Natural killer cell treated with Interleukin-12 subunit alpha and Interleukin-12 subunit beta and Interleukin-15 and Interleukin-18, amount 100 ng/mL, for 72 hours (primary cell): ENCODE results near the gene SLC35B1. TPM values are rescaled to one million over a fixed set of nuclear protein-coding genes. Genes with fewer than 3 reads are reported as not detected.
"Not testable (repeated sequence)": the region's sequence is repeated elsewhere in the genome, so short reads cannot be mapped to it uniquely, and the experiment has no call there.

Source experiments
- ATAC-seq, 2 donors: fragments of 150-1000 bp; cut with Tn5 transposase in 1 of 2; sonication (Bioruptor Pico), chemical (Tn5 transposase) in 1 of 2; 2 replicates each; pipeline ENCODE4 v1.10.0; 2021
- DNase-seq: peaks from one replicate; pipeline ENCODE4 v3.0.0; 2022; ENCODE audit warnings: low spot score
- H3K27ac Mint-ChIP-seq, 2 donors: 1 replicate in 1 of 2; 2 replicates in 1 of 2; pipeline ENCODE4 v1.8.0; 2022; ENCODE audit warnings: mixed read lengths in 2 of 2, mild to moderate bottlenecking in 1 of 2, moderate library complexity in 1 of 2
- H3K27me3 Mint-ChIP-seq, 2 donors: 1 replicate in 1 of 2; 2 replicates in 1 of 2; pipeline ENCODE4 v1.8.0; 2022; ENCODE audit warnings: mixed read lengths in 2 of 2
- H3K36me3 Mint-ChIP-seq: one replicate; pipeline ENCODE4 v1.8.0; 2022; ENCODE audit warnings: mixed read lengths
- H3K4me1 Mint-ChIP-seq, 2 donors: 1 replicate in 1 of 2; 2 replicates in 1 of 2; pipeline ENCODE4 v1.8.0; 2022; ENCODE audit warnings: low read depth in 2 of 2, mixed read lengths in 2 of 2, mild to moderate bottlenecking in 1 of 2
- H3K4me3 Mint-ChIP-seq: one replicate; pipeline ENCODE4 v1.8.0; 2022; ENCODE audit warnings: mixed read lengths
- H3K9me3 Mint-ChIP-seq: 2 replicates; pipeline ENCODE4 v1.8.0; 2022; ENCODE audit warnings: mixed read lengths
- total RNA-seq, 2 donors: library from RNA; stranded (reverse); gene quantifications; one replicate each; pipeline ENCODE4 v1.2.3, GENCODE V29; 2022

SLC35B1 gene
- total RNA-seq, 2 donors from 2014 or later, result 90.9 to 115 TPM

DNA sequence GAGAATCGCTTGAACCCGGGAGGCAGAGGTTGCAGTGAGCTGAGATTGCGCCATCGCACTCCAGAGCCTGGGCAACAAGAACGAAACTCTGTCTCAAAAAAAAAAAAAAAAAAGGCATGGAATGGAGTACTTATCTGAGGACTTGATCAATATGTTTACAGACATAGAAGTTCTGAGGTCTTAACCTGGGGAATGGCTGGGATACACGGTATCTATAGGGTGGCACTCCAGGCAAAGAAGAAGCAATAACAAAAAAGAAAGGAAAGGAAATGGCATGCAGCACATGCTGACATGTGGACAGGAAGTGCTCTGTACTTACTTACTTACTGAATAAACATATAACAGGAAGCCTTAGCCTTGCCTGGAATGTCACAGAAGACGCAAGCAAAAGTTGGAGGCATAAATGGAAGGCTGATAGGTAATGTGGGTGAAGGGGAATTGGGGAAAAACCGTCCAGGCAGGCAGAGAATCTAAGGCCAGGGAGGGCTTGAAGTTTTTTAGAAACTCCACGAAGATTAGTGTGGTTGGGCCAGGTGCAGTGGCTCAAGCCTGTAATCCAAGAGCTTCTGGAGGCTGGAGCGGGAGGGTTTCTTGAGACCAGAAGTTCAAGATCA is 19.8 kb downstream of the SLC35B1 start:
- no peaks in the 10 kb centered on the region for H3K27me3 Mint-ChIP-seq
- no peak for DNase-seq
- H3K9me3 Mint-ChIP-seq, result peaks cover 4% of the 10 kb centered on the region
- peak overlapping the region; percentile 85 to 97 for H3K27ac Mint-ChIP-seq
- H3K4me1 Mint-ChIP-seq, result peaks cover 23 to 24% of the 10 kb centered on the region in 2 donors
- ATAC-seq, result peak; percentile 68 to 70
- peak overlapping the region; percentile 56 for H3K4me3 Mint-ChIP-seq
- H3K36me3 Mint-ChIP-seq, result no peaks in the 10 kb centered on the region

DNA sequence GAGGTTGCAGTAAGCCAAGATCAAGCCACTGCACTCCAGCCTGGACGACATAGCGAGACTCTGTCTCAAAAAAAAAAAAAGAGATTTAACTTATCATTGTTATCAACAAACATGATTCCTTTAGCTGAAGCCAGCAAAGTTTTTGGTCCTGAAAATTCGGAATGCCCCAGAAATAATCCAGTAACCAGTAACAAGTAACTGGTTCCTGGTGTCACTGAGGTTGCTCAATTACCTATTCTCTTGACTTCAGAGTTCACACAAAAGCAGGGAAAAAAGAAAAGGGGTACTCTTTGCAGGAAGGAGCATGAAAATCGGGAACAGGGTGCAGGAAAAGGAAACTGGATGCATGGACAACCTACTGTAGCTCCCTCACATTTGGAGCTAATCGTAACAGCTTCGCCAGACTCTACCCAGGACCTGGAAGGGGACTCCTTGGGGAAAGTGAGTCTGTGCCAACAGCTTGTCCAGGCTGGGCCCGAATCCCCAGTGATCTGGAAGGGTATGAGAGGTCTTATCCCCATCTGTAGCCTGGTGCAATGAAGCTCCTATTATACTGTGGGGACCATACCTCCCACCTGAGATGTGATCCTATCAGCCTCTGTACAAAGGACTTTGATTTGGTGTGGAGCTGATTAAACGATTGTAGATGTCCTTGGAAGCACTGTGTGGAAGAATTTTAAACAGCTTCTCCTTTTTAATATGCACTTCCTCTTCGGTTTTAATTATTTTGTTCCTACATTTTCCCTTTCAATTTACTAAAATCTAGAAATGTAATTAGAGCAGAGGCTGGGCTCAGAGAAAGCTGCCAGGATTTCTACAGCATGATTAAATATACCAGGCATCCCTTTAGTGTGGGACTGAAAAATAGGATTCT is 26.4 kb downstream of the SLC35B1 start:
- DNase-seq (no peak), ATAC-seq (no peak)
- Mint-ChIP-seq H3K9me3 (no peaks in the 10 kb centered on the region), H3K27ac (no peak overlapping the region), H3K4me3 (no peak overlapping the region), H3K4me1 (peaks cover 17 to 21% of the 10 kb centered on the region in 2 donors), H3K27me3 (no peaks in the 10 kb centered on the region), H3K36me3 (peaks cover 4% of the 10 kb centered on the region)

DNA sequence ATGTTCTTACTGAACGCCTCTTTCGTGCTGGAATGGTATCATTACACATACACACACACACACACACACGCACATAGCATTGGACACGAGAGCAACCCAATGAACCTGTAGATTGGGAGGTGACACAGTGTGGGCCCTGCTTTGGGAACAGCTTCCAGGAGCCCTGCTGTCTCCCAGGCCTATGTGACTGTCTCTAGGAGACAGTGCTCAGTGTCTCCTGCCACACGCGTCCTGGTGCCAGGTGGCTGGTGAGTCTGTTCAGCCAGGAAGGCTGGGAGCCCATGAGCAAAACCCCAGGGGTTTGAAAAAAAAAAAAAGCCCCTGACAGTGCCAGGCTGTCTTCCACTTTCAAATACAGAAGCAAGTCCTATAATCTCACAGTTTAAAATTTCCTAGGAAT is 27.4 kb downstream of the SLC35B1 start:
- peaks cover 23 to 30% of the 10 kb centered on the region in 2 donors for H3K4me1 Mint-ChIP-seq
- no peak overlapping the region for H3K4me3 Mint-ChIP-seq
- H3K27ac Mint-ChIP-seq, result no peak overlapping the region
- DNase-seq (no peak), ATAC-seq (no peak)
- H3K27me3 Mint-ChIP-seq, result no peaks in the 10 kb centered on the region
- peaks cover 4% of the 10 kb centered on the region for H3K36me3 Mint-ChIP-seq
- H3K9me3 Mint-ChIP-seq, result no peaks in the 10 kb centered on the region

- peak; percentile 99 for DNase-seq
- H3K4me3 Mint-ChIP-seq, result peak within 1 kb of the TSS; percentile 87
- peaks cover 36 to 43% of the 10 kb centered on the region in 2 donors for H3K4me1 Mint-ChIP-seq
- peaks cover 10% of the 10 kb centered on the region for H3K36me3 Mint-ChIP-seq
- no peaks in the 10 kb centered on the region for H3K27me3 Mint-ChIP-seq
- ATAC-seq, result peak; percentile 99
- peak within 1 kb of the TSS; percentile 90 to 91 for H3K27ac Mint-ChIP-seq
- H3K9me3 Mint-ChIP-seq, result no peaks in the 10 kb centered on the region
Measured at GRCh38 chr17:49677933-49678847, 29.6 kb downstream of the SLC35B1 start, which contains the start of gene SPOP. Gene SPOP (minus strand): TSS chr17:49678097. CDS start chr17:49622810, 55,287 bp downstream.

- DNase-seq (peak; percentile 97), ATAC-seq (peak; percentile 76 to 82)
- H3K9me3 Mint-ChIP-seq, result no peaks in the 10 kb centered on the region
- peaks cover 36 to 43% of the 10 kb centered on the region in 2 donors for H3K4me1 Mint-ChIP-seq
- peaks cover 10% of the 10 kb centered on the region for H3K36me3 Mint-ChIP-seq
- H3K27ac Mint-ChIP-seq, result peak overlapping the region; percentile 90 to 91
- H3K4me3 Mint-ChIP-seq, result peak overlapping the region; percentile 87
- H3K27me3 Mint-ChIP-seq, result no peaks in the 10 kb centered on the region
Measured at GRCh38 chr17:49677134-49677932, 30.4 kb downstream of the SLC35B1 start.

DNA sequence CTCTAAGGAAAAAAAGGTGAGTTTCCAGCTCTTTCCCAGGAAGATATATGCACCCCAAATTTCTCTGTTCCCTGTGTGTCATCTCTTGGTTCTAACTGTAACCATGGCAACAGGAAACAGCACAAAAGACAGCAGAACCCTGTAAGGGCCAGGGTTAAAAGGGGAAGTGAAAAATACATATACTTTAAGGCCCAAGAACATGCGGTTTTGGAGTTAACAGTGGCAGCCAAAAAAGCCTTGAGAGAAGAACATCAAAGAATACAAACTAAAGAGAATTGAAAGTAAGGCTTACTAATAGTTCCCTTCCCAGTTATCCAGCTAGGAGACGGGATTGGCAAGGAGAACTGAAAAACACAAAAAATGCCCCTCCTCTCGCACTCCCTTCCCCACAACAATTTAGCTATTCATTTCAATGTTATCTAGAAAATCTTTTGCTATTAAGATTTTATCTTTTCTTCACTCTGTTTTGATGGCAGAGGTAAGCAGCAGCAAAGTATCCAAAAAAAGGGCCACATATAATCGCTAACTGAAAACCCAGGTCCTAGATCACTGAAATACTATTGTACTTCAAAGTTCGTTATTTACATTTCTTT is 31.4 kb downstream of the SLC35B1 start:
- peak overlapping the region; percentile 90 to 91 for H3K27ac Mint-ChIP-seq
- peaks cover 39 to 43% of the 10 kb centered on the region in 2 donors for H3K4me1 Mint-ChIP-seq
- no peaks in the 10 kb centered on the region for H3K9me3 Mint-ChIP-seq
- H3K27me3 Mint-ChIP-seq, result no peaks in the 10 kb centered on the region
- H3K4me3 Mint-ChIP-seq, result peak overlapping the region; percentile 87
- H3K36me3 Mint-ChIP-seq, result peaks cover 10% of the 10 kb centered on the region
- ATAC-seq (no peak), DNase-seq (no peak)

- Mint-ChIP-seq H3K36me3 (peaks cover 10% of the 10 kb centered on the region), H3K27me3 (no peaks in the 10 kb centered on the region), H3K9me3 (no peaks in the 10 kb centered on the region), H3K27ac (peak overlapping the region; percentile 90 to 91), H3K4me1 (peaks cover 41 to 43% of the 10 kb centered on the region in 2 donors), H3K4me3 (no peak overlapping the region)
- no peak for DNase-seq
- no peak for ATAC-seq
Measured at GRCh38 chr17:49674507-49674906, 33.3 kb downstream of the SLC35B1 start.

- H3K27me3 Mint-ChIP-seq, ATAC-seq, H3K36me3 Mint-ChIP-seq, DNase-seq, H3K4me3 Mint-ChIP-seq, H3K9me3 Mint-ChIP-seq: not testable (repeated sequence)
- H3K27ac Mint-ChIP-seq, result peak overlapping the region in 1 of 2 donors; percentile 91
- H3K4me1 Mint-ChIP-seq, result peaks cover 41 to 43% of the 10 kb centered on the region in 2 donors
Measured at GRCh38 chr17:49673679-49674078, 34.1 kb downstream of the SLC35B1 start.

GRCh38 chr17:49670641-49671040 is 37.1 kb downstream of the SLC35B1 start:
- H3K27ac Mint-ChIP-seq, result no peak overlapping the region
- H3K4me3 Mint-ChIP-seq, result no peak overlapping the region
- H3K27me3 Mint-ChIP-seq, result no peaks in the 10 kb centered on the region
- no peak for ATAC-seq
- DNase-seq, result no peak
- H3K36me3 Mint-ChIP-seq, result peaks cover 6% of the 10 kb centered on the region
- H3K9me3 Mint-ChIP-seq, result no peaks in the 10 kb centered on the region
- peaks cover 21 to 25% of the 10 kb centered on the region in 2 donors for H3K4me1 Mint-ChIP-seq

GRCh38 chr17:49670002-49670401 is 37.8 kb downstream of the SLC35B1 start:
- DNase-seq (no peak), ATAC-seq (no peak)
- peaks cover 2% of the 10 kb centered on the region for H3K36me3 Mint-ChIP-seq
- H3K4me1 Mint-ChIP-seq, result peaks cover 15 to 22% of the 10 kb centered on the region in 2 donors
- H3K9me3 Mint-ChIP-seq, result no peaks in the 10 kb centered on the region
- H3K27me3 Mint-ChIP-seq, result no peaks in the 10 kb centered on the region
- H3K4me3 Mint-ChIP-seq, result no peak overlapping the region
- H3K27ac Mint-ChIP-seq, result no peak overlapping the region

- no peaks in the 10 kb centered on the region for H3K27me3 Mint-ChIP-seq
- no peaks in the 10 kb centered on the region for H3K9me3 Mint-ChIP-seq
- ATAC-seq (no peak), DNase-seq (no peak)
- peaks cover 7 to 19% of the 10 kb centered on the region in 2 donors for H3K4me1 Mint-ChIP-seq
- no peak overlapping the region for H3K27ac Mint-ChIP-seq
- H3K4me3 Mint-ChIP-seq, result no peak overlapping the region
- no peaks in the 10 kb centered on the region for H3K36me3 Mint-ChIP-seq
Measured at GRCh38 chr17:49667854-49668253, 39.9 kb downstream of the SLC35B1 start.

DNA sequence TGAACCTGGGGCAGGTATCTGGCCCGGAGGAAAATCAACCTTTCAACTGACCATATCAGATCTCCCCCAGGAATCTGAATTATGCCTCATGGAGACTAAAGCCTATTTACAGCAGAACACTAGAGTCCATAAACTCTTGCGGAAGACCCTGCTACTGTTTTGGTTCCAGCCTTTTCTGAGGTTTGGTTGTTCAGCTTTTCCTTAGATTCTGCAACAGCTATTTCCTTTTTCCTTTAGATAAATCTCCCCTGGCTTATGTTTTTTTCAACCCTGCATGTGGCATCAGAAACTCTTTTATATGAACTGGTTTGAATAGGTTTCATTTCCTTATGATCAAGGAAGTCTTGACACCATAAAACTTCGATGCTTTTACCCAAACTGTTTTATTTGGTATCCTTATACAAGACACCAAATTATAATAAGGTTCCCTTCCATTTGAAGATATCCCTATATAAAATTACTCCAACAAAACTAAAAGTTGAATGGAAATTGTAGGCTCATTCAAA is 43.0 kb downstream of the SLC35B1 start:
- Mint-ChIP-seq H3K27ac (no peak overlapping the region), H3K9me3 (no peaks in the 10 kb centered on the region)

More for the DNA sequence above, 43.0 kb downstream of the SLC35B1 start:
- ATAC-seq (no peak), DNase-seq (no peak)
- Mint-ChIP-seq H3K36me3 (no peaks in the 10 kb centered on the region), H3K4me3 (no peak overlapping the region), H3K4me1 (peaks cover 24% of the 10 kb centered on the region in 2 donors), H3K27me3 (no peaks in the 10 kb centered on the region)
